Progenitor cell of endocrine pancreas (in vitro differentiated cells): ENCODE measurements around the gene DMTF1. TPM values are rescaled to one million over a fixed set of nuclear protein-coding genes. Genes with fewer than 3 reads are reported as not detected.
"Not testable (repeated sequence)": the region's sequence is repeated elsewhere in the genome, so short reads cannot be mapped to it uniquely, and the experiment has no call there.

Experiments
- DNase-seq: peaks from one replicate; pipeline ENCODE4 v3.0.0; 2021; ENCODE audit warnings: low spot score; ENCODE audit not compliant: unreplicated experiment
- H3K27ac Mint-ChIP-seq: 2 replicates; pipeline ENCODE4 v1.8.0; 2021; ENCODE audit warnings: mild to moderate bottlenecking, moderate library complexity, mixed read lengths
- H3K27me3 Mint-ChIP-seq: 2 replicates; pipeline ENCODE4 v1.8.0; 2021; ENCODE audit warnings: mixed read lengths
- H3K36me3 Mint-ChIP-seq: 2 replicates; pipeline ENCODE4 v1.8.0; 2022; ENCODE audit warnings: mixed read lengths; ENCODE audit not compliant: insufficient read depth
- H3K4me1 Mint-ChIP-seq: 2 replicates; pipeline ENCODE4 v1.8.0; 2021; ENCODE audit warnings: low read depth, mixed read lengths
- H3K4me3 Mint-ChIP-seq: 2 replicates; pipeline ENCODE4 v1.8.0; 2021; ENCODE audit warnings: low read depth, mild to moderate bottlenecking, moderate library complexity, mixed read lengths
- H3K9me3 Mint-ChIP-seq: 2 replicates; pipeline ENCODE4 v1.8.0; 2021; ENCODE audit warnings: low read depth, mixed read lengths
- total RNA-seq: library from RNA; stranded (reverse); gene quantifications from 2 replicates; pipeline ENCODE4 v1.2.1, GENCODE V29; 2021
- TF ChIP-seq, protein P1 (sequence below): fragments of 200-600 bp; sonication (generic); IDR thresholded peaks from one replicate; pipeline ENCODE4 v1.5.0; 2021; ENCODE audit warnings: antibody characterized with exemption, mild to moderate bottlenecking; ENCODE audit not compliant: unreplicated experiment

Gene DMTF1
- total RNA-seq, 1 donor from 2014 or later = 180 TPM

DNA sequence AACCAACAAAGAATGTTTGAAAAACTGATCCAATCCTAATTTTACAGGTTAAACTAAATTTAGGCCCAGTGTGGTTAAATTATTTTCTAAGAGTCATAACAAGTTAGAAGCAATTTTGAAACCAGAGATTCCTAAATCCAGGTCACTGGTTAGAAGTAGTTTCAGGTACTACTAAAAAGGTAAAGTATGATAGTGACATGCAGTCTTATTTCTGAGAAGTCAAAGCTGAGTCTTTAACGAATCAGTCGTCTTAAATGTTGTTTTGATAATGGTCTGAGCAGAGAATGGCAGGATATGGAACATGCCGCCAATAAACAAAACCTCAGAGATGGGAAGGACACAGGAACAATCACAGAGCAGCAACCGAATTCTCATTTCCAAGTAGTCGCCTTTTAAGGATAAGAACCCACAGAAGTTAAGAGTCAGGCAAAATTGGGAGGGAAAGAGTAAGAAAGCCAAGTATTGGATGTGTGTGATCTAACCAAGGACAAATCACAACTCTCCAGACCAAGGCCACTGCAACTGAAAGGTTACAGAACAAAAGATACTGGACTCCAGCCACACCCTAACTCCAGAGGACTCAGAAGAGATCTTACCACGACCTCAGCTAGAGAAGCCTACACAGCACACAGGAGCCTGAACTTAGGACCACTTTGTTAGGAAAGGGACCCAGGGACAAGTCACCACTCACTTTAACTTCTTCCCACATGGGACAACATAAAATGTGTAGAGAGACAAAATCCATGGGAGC is 47.6 kb downstream of the DMTF1 start:
- peaks cover 16% of the 10 kb centered on the region for H3K9me3 Mint-ChIP-seq
- no peak for DNase-seq
- H3K4me1 Mint-ChIP-seq = peaks cover 4% of the 10 kb centered on the region
- H3K27me3 Mint-ChIP-seq = no peaks in the 10 kb centered on the region
- no peak overlapping the region for H3K27ac Mint-ChIP-seq
- H3K4me3 Mint-ChIP-seq = no peak overlapping the region
- peaks cover 62% of the 10 kb centered on the region for H3K36me3 Mint-ChIP-seq
- TF ChIP-seq, protein P1, sequence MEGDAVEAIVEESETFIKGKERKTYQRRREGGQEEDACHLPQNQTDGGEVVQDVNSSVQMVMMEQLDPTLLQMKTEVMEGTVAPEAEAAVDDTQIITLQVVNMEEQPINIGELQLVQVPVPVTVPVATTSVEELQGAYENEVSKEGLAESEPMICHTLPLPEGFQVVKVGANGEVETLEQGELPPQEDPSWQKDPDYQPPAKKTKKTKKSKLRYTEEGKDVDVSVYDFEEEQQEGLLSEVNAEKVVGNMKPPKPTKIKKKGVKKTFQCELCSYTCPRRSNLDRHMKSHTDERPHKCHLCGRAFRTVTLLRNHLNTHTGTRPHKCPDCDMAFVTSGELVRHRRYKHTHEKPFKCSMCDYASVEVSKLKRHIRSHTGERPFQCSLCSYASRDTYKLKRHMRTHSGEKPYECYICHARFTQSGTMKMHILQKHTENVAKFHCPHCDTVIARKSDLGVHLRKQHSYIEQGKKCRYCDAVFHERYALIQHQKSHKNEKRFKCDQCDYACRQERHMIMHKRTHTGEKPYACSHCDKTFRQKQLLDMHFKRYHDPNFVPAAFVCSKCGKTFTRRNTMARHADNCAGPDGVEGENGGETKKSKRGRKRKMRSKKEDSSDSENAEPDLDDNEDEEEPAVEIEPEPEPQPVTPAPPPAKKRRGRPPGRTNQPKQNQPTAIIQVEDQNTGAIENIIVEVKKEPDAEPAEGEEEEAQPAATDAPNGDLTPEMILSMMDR = no peak

DNA sequence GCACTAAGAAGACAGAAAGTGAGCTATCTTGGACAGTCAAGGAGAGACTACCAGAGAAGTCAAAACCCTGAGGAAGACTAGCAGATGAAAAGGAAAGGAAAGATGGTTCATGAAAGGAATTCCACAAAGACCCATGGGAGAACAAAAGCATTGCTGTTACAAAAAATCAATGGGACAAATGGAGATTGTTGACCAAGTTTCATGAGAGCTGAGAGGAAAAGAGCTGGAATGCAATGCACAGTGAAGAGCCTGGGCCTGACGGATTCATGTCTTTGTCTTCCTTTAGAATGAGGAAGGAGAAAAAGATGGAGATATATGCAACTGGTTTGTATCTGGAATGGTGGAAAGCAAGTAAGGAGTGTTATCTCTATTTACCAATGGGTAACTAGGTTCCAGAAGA is 50.0 kb downstream of the DMTF1 start:
- no peaks in the 10 kb centered on the region for H3K27me3 Mint-ChIP-seq
- TF ChIP-seq, protein P1 = no peak
- H3K36me3 Mint-ChIP-seq = peaks cover 60% of the 10 kb centered on the region
- DNase-seq = no peak
- peaks cover 30% of the 10 kb centered on the region for H3K9me3 Mint-ChIP-seq
- peaks cover 4% of the 10 kb centered on the region for H3K4me1 Mint-ChIP-seq
- H3K27ac Mint-ChIP-seq = peak overlapping the region; percentile 73
- H3K4me3 Mint-ChIP-seq = no peak overlapping the region

DNA sequence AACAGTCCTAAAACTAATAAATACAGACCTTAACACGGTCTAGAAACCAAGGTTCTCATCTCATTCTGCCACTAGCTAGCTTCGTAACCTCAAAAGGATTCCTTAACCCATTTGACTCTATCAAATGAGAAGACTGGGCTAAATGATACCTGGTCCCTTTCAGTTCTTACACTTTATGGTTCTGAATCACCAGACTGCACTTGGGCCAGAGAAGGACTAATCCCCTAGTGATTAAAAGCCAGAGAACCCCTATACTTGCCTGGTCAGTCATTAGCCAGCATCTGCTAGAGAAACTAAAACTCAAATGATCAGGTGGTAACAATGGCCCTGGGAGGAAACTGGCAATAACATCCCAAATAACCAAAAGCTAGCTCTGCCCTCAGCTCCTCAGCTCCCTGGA is 50.5 kb downstream of the DMTF1 start:
- H3K36me3 Mint-ChIP-seq = peaks cover 60% of the 10 kb centered on the region
- H3K4me3 Mint-ChIP-seq = no peak overlapping the region
- no peak overlapping the region for H3K27ac Mint-ChIP-seq
- peaks cover 4% of the 10 kb centered on the region for H3K4me1 Mint-ChIP-seq
- no peak for DNase-seq
- peaks cover 30% of the 10 kb centered on the region for H3K9me3 Mint-ChIP-seq
- H3K27me3 Mint-ChIP-seq = no peaks in the 10 kb centered on the region
- TF ChIP-seq, protein P1 = no peak

DNA sequence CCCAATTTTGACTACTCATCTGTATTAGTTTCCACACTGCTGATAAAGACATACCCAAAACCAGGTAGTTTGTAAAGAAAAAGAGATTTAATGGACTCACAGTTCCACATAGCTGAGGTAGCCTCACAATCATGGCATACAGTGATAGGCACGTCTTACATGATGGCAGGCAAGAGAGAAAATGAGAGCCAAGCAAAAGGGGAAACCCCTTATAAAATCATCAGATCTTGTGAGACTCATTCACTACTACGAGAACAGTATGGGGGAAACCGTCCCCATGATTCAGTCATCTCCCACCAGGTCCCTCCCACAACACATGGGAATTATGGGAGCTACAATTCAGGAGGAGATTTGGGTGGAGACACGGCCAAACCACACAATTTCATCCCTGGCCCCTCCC is 51.7 kb downstream of the DMTF1 start:
- H3K27ac Mint-ChIP-seq, H3K4me3 Mint-ChIP-seq, DNase-seq, H3K4me1 Mint-ChIP-seq, H3K27me3 Mint-ChIP-seq: not testable (repeated sequence)
- peaks cover 53% of the 10 kb centered on the region for H3K36me3 Mint-ChIP-seq
- H3K9me3 Mint-ChIP-seq = peaks cover 30% of the 10 kb centered on the region

DNA sequence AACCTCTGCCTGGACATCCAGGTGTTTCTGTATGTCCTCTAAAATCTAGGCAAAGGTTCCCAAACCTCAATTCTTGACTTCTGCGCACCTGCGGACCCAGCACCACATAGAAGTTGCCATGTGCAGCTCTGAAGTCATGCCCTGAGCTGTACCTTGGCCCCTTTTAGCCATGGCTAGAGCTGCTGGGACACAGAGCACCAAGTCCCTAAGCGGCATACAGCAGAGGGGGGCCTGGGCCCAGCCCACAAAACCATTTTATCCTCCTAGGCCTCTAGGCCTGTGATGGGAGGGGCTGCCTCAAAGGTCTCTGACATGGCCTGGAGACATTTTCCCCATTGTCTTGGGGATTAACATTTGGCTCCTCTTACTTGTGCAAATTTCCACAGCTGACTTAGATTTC is 52.7 kb downstream of the DMTF1 start:
- H3K27me3 Mint-ChIP-seq = no peaks in the 10 kb centered on the region
- H3K9me3 Mint-ChIP-seq = peaks cover 30% of the 10 kb centered on the region
- TF ChIP-seq, protein P1 = no peak
- H3K36me3 Mint-ChIP-seq = peaks cover 47% of the 10 kb centered on the region
- no peak overlapping the region for H3K27ac Mint-ChIP-seq
- DNase-seq = no peak
- peaks cover 4% of the 10 kb centered on the region for H3K4me1 Mint-ChIP-seq
- no peak overlapping the region for H3K4me3 Mint-ChIP-seq

DNA sequence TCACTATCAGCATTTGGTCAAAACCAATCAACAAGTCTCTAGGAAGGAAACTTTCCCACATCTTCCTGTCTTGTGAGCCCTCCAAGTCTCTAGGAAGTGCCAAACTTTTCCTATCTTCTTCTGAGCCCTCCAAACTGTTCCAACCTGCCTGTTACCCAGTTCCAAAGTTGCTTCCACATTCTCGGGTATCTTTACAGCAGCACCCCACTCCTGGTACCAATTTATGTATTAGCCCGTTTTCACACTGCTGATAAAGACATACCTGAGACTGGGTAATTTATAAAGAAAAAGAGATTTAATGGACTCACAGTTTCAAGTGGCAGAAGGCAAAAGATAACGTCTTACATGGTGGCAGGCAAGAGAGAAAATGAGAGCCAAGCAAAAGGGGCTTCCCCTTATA is 53.4 kb downstream of the DMTF1 start:
- DNase-seq, H3K27ac Mint-ChIP-seq, H3K4me3 Mint-ChIP-seq, H3K27me3 Mint-ChIP-seq, H3K4me1 Mint-ChIP-seq: not testable (repeated sequence)
- Mint-ChIP-seq H3K36me3 (peaks cover 42% of the 10 kb centered on the region), H3K9me3 (peaks cover 30% of the 10 kb centered on the region)
